Stimulated activated CD4-positive, alpha-beta T cell treated with anti-CD3 and anti-CD28 coated beads, TNF-alpha, amount 100 ng/mL, for 48 hours (primary cell): ENCODE results near the gene PEX14.

Source experiments
- DNase-seq, 3 donors: peaks; one replicate each; pipeline ENCODE4 v3.0.0-alpha.2; 2020; ENCODE audit warnings: low read depth in 3 of 3

Gene PEX14

GRCh38 chr1:10646347-10646861 is 171.7 kb downstream of the PEX14 start:
- no peak for DNase-seq

- no peak for DNase-seq
Observed at GRCh38 chr1:10647414-10648170, 172.8 kb downstream of the PEX14 start.

GRCh38 chr1:10648689-10649516 is 174.2 kb downstream of the PEX14 start:
- DNase-seq = no peak

- no peak for DNase-seq
Observed at GRCh38 chr1:10649517-10650201, 174.9 kb downstream of the PEX14 start.

GRCh38 chr1:10650556-10651388 is 176.0 kb downstream of the PEX14 start:
- DNase-seq = no peak

GRCh38 chr1:10651389-10651766 is 176.6 kb downstream of the PEX14 start:
- no peak for DNase-seq

- DNase-seq = no peak
Observed at GRCh38 chr1:10651793-10652192, 177.0 kb downstream of the PEX14 start.

- no peak for DNase-seq
Observed at GRCh38 chr1:10652626-10653025, 177.9 kb downstream of the PEX14 start.

GRCh38 chr1:10653370-10654125 is 178.8 kb downstream of the PEX14 start:
- no peak for DNase-seq

GRCh38 chr1:10655002-10655401 is 180.3 kb downstream of the PEX14 start:
- DNase-seq = no peak

- DNase-seq = no peak
Observed at GRCh38 chr1:10656431-10656830, 181.7 kb downstream of the PEX14 start.

- no peak for DNase-seq
Observed at GRCh38 chr1:10657088-10657847, 182.5 kb downstream of the PEX14 start.

GRCh38 chr1:10658396-10659066 is 183.8 kb downstream of the PEX14 start:
- DNase-seq = no peak

GRCh38 chr1:10659218-10659617 is 184.5 kb downstream of the PEX14 start:
- DNase-seq = no peak

- no peak for DNase-seq
Observed at GRCh38 chr1:10659646-10660540, 185.1 kb downstream of the PEX14 start.

- no peak for DNase-seq
Observed at GRCh38 chr1:10661453-10661852, 186.7 kb downstream of the PEX14 start.

GRCh38 chr1:10662090-10662688 is 187.4 kb downstream of the PEX14 start:
- no peak for DNase-seq
